NCI-H748 (cell line): ENCODE results near the gene YAE1.
A peak's percentile ranks its signal among the peaks of the same experiment; 100 is the strongest.

Source experiments
- DNase-seq: peaks from one replicate; lab custom pipeline; 2025; ENCODE audit not compliant: unreplicated experiment; lab: John Stamatoyannopoulos, UW

YAE1 gene

GRCh38 chr7:39554583-39555165 lies 11.5 kb upstream of the YAE1 start:
- no peak for DNase-seq

- no peak for DNase-seq
These were observed 9.0 kb upstream of the YAE1 start for GRCh38 chr7:39557222-39557621.

GRCh38 chr7:39557911-39558310 lies 8.3 kb upstream of the YAE1 start:
- DNase-seq: no peak

- no peak for DNase-seq
These were observed 5.8 kb upstream of the YAE1 start for GRCh38 chr7:39560408-39560807.

GRCh38 chr7:39560997-39561396 lies 5.2 kb upstream of the YAE1 start:
- DNase-seq: no peak

GRCh38 chr7:39565538-39565937 lies 666 bp upstream of the YAE1 start:
- DNase-seq: peak; percentile 41

GRCh38 chr7:39567294-39567693 lies 1.1 kb downstream of the YAE1 start:
- no peak for DNase-seq

- no peak for DNase-seq
These were observed 8.6 kb downstream of the YAE1 start for GRCh38 chr7:39574673-39575349.

GRCh38 chr7:39577229-39577874 lies 11.1 kb downstream of the YAE1 start:
- no peak for DNase-seq

- peak; percentile 86 for DNase-seq
These were observed 14.1 kb downstream of the YAE1 start for GRCh38 chr7:39580149-39580874.

GRCh38 chr7:39582536-39582935 lies 16.3 kb downstream of the YAE1 start:
- no peak for DNase-seq

GRCh38 chr7:39583539-39583938 lies 17.3 kb downstream of the YAE1 start:
- DNase-seq: no peak

GRCh38 chr7:39587393-39587792 lies 21.2 kb downstream of the YAE1 start:
- DNase-seq: no peak

- no peak for DNase-seq
These were observed 22.2 kb downstream of the YAE1 start for GRCh38 chr7:39588416-39588815.

GRCh38 chr7:39589323-39590111 lies 23.3 kb downstream of the YAE1 start:
- peak; percentile 21 for DNase-seq

- no peak for DNase-seq
These were observed 26.4 kb downstream of the YAE1 start for GRCh38 chr7:39592586-39592985.

GRCh38 chr7:39594988-39595620 lies 28.9 kb downstream of the YAE1 start:
- peak; percentile 17 for DNase-seq

- DNase-seq: no peak
These were observed 36.1 kb downstream of the YAE1 start for GRCh38 chr7:39602351-39602750.

GRCh38 chr7:39603924-39604323 lies 37.7 kb downstream of the YAE1 start:
- DNase-seq: no peak

- no peak for DNase-seq
These were observed 38.9 kb downstream of the YAE1 start for GRCh38 chr7:39605087-39605486.

GRCh38 chr7:39606352-39606751 lies 40.1 kb downstream of the YAE1 start:
- DNase-seq: no peak
